ENCODE results near the gene WWTR1.

The WWTR1 gene

GRCh38 chr3:149638228-149639092 lies 19.4 kb downstream of the WWTR1 start:
- Histone ChIP-seq H3K9me3 (ENCODE audit: control insufficient read depth, low read length) (no peaks in the 10 kb centered on the region), H3K4me1 (ENCODE audit: control insufficient read depth, insufficient read depth, low read length) (peaks cover 39% of the 10 kb centered on the region), H3K9ac (ENCODE audit: low read length) (peak overlapping the region; percentile 59), H3K27me3 (replicated peaks; ENCODE audit: control insufficient read depth, insufficient read depth, low read length) (no peaks in the 10 kb centered on the region), H3K4me3 (ENCODE audit: low read length) (peak overlapping the region; percentile 75), H3K36me3 (ENCODE audit: control insufficient read depth, insufficient read depth, low read length, severe bottlenecking) (no peaks in the 10 kb centered on the region)
- DNase-seq (ENCODE audit: low read depth): peak; percentile 77

- Histone ChIP-seq H3K9me3 (ENCODE audit: control insufficient read depth, low read length) (no peaks in the 10 kb centered on the region), H3K4me3 (ENCODE audit: low read length) (no peak overlapping the region), H3K36me3 (ENCODE audit: control insufficient read depth, insufficient read depth, low read length, severe bottlenecking) (no peaks in the 10 kb centered on the region), H3K4me1 (ENCODE audit: control insufficient read depth, insufficient read depth, low read length) (peaks cover 29% of the 10 kb centered on the region), H3K9ac (ENCODE audit: low read length) (no peak overlapping the region), H3K27me3 (replicated peaks; ENCODE audit: control insufficient read depth, insufficient read depth, low read length) (no peaks in the 10 kb centered on the region)
- DNase-seq (ENCODE audit: low read depth): no peak
These were observed 22.4 kb downstream of the WWTR1 start for GRCh38 chr3:149635396-149635795.

- no peak overlapping the region for H3K4me3 ChIP-seq (ENCODE audit: low read length)
- H3K36me3 ChIP-seq (ENCODE audit: control insufficient read depth, insufficient read depth, low read length, severe bottlenecking): no peaks in the 10 kb centered on the region
- H3K4me1 ChIP-seq (ENCODE audit: control insufficient read depth, insufficient read depth, low read length): peaks cover 32% of the 10 kb centered on the region
- no peaks in the 10 kb centered on the region for H3K27me3 ChIP-seq (replicated peaks; ENCODE audit: control insufficient read depth, insufficient read depth, low read length)
- no peak for DNase-seq (ENCODE audit: low read depth)
- H3K9me3 ChIP-seq (ENCODE audit: control insufficient read depth, low read length): no peaks in the 10 kb centered on the region
- no peak overlapping the region for H3K9ac ChIP-seq (ENCODE audit: low read length)
These were observed 23.3 kb downstream of the WWTR1 start for GRCh38 chr3:149634573-149634972.

GRCh38 chr3:149634072-149634471 lies 23.8 kb downstream of the WWTR1 start:
- H3K9me3 ChIP-seq (ENCODE audit: control insufficient read depth, low read length): no peaks in the 10 kb centered on the region
- H3K4me3 ChIP-seq (ENCODE audit: low read length): no peak overlapping the region
- peaks cover 33% of the 10 kb centered on the region for H3K4me1 ChIP-seq (ENCODE audit: control insufficient read depth, insufficient read depth, low read length)
- no peaks in the 10 kb centered on the region for H3K27me3 ChIP-seq (replicated peaks; ENCODE audit: control insufficient read depth, insufficient read depth, low read length)
- no peaks in the 10 kb centered on the region for H3K36me3 ChIP-seq (ENCODE audit: control insufficient read depth, insufficient read depth, low read length, severe bottlenecking)
- no peak for DNase-seq (ENCODE audit: low read depth)
- H3K9ac ChIP-seq (ENCODE audit: low read length): no peak overlapping the region

- no peak for DNase-seq (ENCODE audit: low read depth)
- Histone ChIP-seq H3K4me3 (ENCODE audit: low read length) (no peak overlapping the region), H3K36me3 (ENCODE audit: control insufficient read depth, insufficient read depth, low read length, severe bottlenecking) (no peaks in the 10 kb centered on the region), H3K9me3 (ENCODE audit: control insufficient read depth, low read length) (no peaks in the 10 kb centered on the region), H3K9ac (ENCODE audit: low read length) (no peak overlapping the region), H3K4me1 (ENCODE audit: control insufficient read depth, insufficient read depth, low read length) (peaks cover 25% of the 10 kb centered on the region), H3K27me3 (replicated peaks; ENCODE audit: control insufficient read depth, insufficient read depth, low read length) (no peaks in the 10 kb centered on the region)
These were observed 25.6 kb downstream of the WWTR1 start for GRCh38 chr3:149632225-149632624.

GRCh38 chr3:149630806-149631205 lies 27.0 kb downstream of the WWTR1 start:
- Histone ChIP-seq H3K27me3 (replicated peaks; ENCODE audit: control insufficient read depth, insufficient read depth, low read length) (no peaks in the 10 kb centered on the region), H3K4me1 (ENCODE audit: control insufficient read depth, insufficient read depth, low read length) (peaks cover 28% of the 10 kb centered on the region), H3K9me3 (ENCODE audit: control insufficient read depth, low read length) (no peaks in the 10 kb centered on the region), H3K9ac (ENCODE audit: low read length) (no peak overlapping the region), H3K4me3 (ENCODE audit: low read length) (no peak overlapping the region), H3K36me3 (ENCODE audit: control insufficient read depth, insufficient read depth, low read length, severe bottlenecking) (no peaks in the 10 kb centered on the region)
- no peak for DNase-seq (ENCODE audit: low read depth)

GRCh38 chr3:149628957-149629670 lies 28.7 kb downstream of the WWTR1 start:
- Histone ChIP-seq H3K9ac (ENCODE audit: low read length) (no peak overlapping the region), H3K9me3 (ENCODE audit: control insufficient read depth, low read length) (no peaks in the 10 kb centered on the region)

GRCh38 chr3:149626671-149627070 lies 31.2 kb downstream of the WWTR1 start:
- H3K9ac ChIP-seq (ENCODE audit: low read length): no peak overlapping the region
- no peak overlapping the region for H3K4me3 ChIP-seq (ENCODE audit: low read length)
- no peaks in the 10 kb centered on the region for H3K36me3 ChIP-seq (ENCODE audit: control insufficient read depth, insufficient read depth, low read length, severe bottlenecking)
- H3K27me3 ChIP-seq (replicated peaks; ENCODE audit: control insufficient read depth, insufficient read depth, low read length): no peaks in the 10 kb centered on the region
- no peaks in the 10 kb centered on the region for H3K9me3 ChIP-seq (ENCODE audit: control insufficient read depth, low read length)
- DNase-seq (ENCODE audit: low read depth): no peak
- peaks cover 22% of the 10 kb centered on the region for H3K4me1 ChIP-seq (ENCODE audit: control insufficient read depth, insufficient read depth, low read length)

More at GRCh38 chr3:149628957-149629670, 28.7 kb downstream of the WWTR1 start:
- no peaks in the 10 kb centered on the region for H3K27me3 ChIP-seq (replicated peaks; ENCODE audit: control insufficient read depth, insufficient read depth, low read length)
- no peak overlapping the region for H3K4me3 ChIP-seq (ENCODE audit: low read length)
- peaks cover 25% of the 10 kb centered on the region for H3K4me1 ChIP-seq (ENCODE audit: control insufficient read depth, insufficient read depth, low read length)
- peak; percentile 67 for DNase-seq (ENCODE audit: low read depth)
- H3K36me3 ChIP-seq (ENCODE audit: control insufficient read depth, insufficient read depth, low read length, severe bottlenecking): no peaks in the 10 kb centered on the region

GRCh38 chr3:149625795-149626194 lies 32.0 kb downstream of the WWTR1 start:
- peaks cover 27% of the 10 kb centered on the region for H3K4me1 ChIP-seq (ENCODE audit: control insufficient read depth, insufficient read depth, low read length)
- no peak overlapping the region for H3K9ac ChIP-seq (ENCODE audit: low read length)
- no peaks in the 10 kb centered on the region for H3K36me3 ChIP-seq (ENCODE audit: control insufficient read depth, insufficient read depth, low read length, severe bottlenecking)
- no peak for DNase-seq (ENCODE audit: low read depth)
- H3K4me3 ChIP-seq (ENCODE audit: low read length): no peak overlapping the region
- H3K9me3 ChIP-seq (ENCODE audit: control insufficient read depth, low read length): no peaks in the 10 kb centered on the region
- H3K27me3 ChIP-seq (replicated peaks; ENCODE audit: control insufficient read depth, insufficient read depth, low read length): no peaks in the 10 kb centered on the region

- Histone ChIP-seq H3K9ac (ENCODE audit: low read length) (no peak overlapping the region), H3K9me3 (ENCODE audit: control insufficient read depth, low read length) (no peaks in the 10 kb centered on the region)
These were observed 34.0 kb downstream of the WWTR1 start for GRCh38 chr3:149623824-149624223.

GRCh38 chr3:149621218-149622005 lies 36.4 kb downstream of the WWTR1 start:
- peak; percentile 74 for DNase-seq (ENCODE audit: low read depth)
- Histone ChIP-seq H3K9ac (ENCODE audit: low read length) (no peak overlapping the region), H3K36me3 (ENCODE audit: control insufficient read depth, insufficient read depth, low read length, severe bottlenecking) (no peaks in the 10 kb centered on the region), H3K9me3 (ENCODE audit: control insufficient read depth, low read length) (no peaks in the 10 kb centered on the region), H3K4me3 (ENCODE audit: low read length) (no peak overlapping the region), H3K4me1 (ENCODE audit: control insufficient read depth, insufficient read depth, low read length) (peaks cover 30% of the 10 kb centered on the region), H3K27me3 (replicated peaks; ENCODE audit: control insufficient read depth, insufficient read depth, low read length) (no peaks in the 10 kb centered on the region)

More at GRCh38 chr3:149623824-149624223, 34.0 kb downstream of the WWTR1 start:
- Histone ChIP-seq H3K4me1 (ENCODE audit: control insufficient read depth, insufficient read depth, low read length) (peaks cover 27% of the 10 kb centered on the region), H3K36me3 (ENCODE audit: control insufficient read depth, insufficient read depth, low read length, severe bottlenecking) (no peaks in the 10 kb centered on the region), H3K27me3 (replicated peaks; ENCODE audit: control insufficient read depth, insufficient read depth, low read length) (no peaks in the 10 kb centered on the region), H3K4me3 (ENCODE audit: low read length) (no peak overlapping the region)
- DNase-seq (ENCODE audit: low read depth): no peak

Data from adipocyte (in vitro differentiated cells).